ENCODE measurements around the gene TXNRD1. TPM values are rescaled to one million over a fixed set of nuclear protein-coding genes. Genes with fewer than 3 reads are reported as not detected.
A peak's percentile ranks its signal among the peaks of the same experiment; 100 is the strongest.

Gene TXNRD1
- total and polyA plus RNA-seq, 11 donors: 26.6 to 384 (median 90.8) TPM

DNA sequence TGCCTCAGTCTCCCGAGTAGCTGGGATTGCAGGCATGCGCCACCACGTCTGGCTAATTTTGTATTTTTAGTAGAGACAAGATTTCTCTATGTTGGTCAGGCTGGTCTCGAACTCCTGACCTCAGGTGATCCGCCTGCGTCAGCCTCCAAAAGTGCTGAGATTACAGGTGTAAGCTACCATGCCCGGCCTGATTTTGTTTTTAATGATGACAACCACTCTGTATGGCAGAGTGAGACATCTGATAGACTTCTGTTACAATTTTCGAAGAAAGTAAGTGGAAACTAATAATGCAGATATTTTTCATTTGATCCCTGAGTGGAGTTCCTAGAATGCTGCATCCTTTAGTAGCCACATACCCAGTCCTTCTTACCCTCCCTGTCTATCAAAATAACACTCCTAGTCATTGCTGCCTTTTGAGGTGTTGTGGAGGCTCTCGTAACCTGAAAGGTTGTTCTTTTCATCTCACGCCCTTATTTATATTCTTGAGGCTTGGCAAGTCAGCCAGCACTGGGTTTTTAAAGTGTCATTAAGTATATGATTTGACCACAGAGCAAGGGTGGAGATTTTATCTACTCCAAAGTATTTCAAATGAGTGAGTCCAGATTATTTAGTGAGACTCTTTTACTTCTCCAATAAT is 82.0 kb downstream of the TXNRD1 start:
- DNase-seq (no peak), ATAC-seq (no peak)
- no peaks in the 10 kb centered on the region for H3K9me3 ChIP-seq
- H3K27ac ChIP-seq: no peak overlapping the region
- H3K36me3 ChIP-seq: peaks cover 0 to 69% (median 48%) of the 10 kb centered on the region in 9 donors
- no peaks in the 10 kb centered on the region for H3K27me3 ChIP-seq
- TF ChIP-seq POLR2A (IDR thresholded peaks at IDR 0.05) (no peak), CTCF (IDR thresholded peaks at IDR 0.05) (no peak)
- H3K4me3 ChIP-seq: no peak overlapping the region
- intact Hi-C loops (cut with DNase I): loop anchor here in 1 of 10 donors (5.0 kb wide), 1 partner anchor 80 kb away; the partner anchor contains the start of gene TXNRD1
- 92 to 96% (median 93%) methylated on average over 10 of the region's 10 CpGs for WGBS, 4 donors
- H3K4me1 ChIP-seq: peaks cover 0 to 88% (median 23%) of the 10 kb centered on the region in 12 donors

- no peaks in the 10 kb centered on the region for H3K27me3 ChIP-seq
- no peaks in the 10 kb centered on the region for H3K9me3 ChIP-seq
- H3K27ac ChIP-seq: peak overlapping the region in 2 of 12 donors; percentile 34 to 53
- intact Hi-C loops (cut with DNase I): loop anchor here in 6 of 10 donors (5.0 kb wide), 1 partner anchor 83 kb away; the partner anchor contains the start of gene TXNRD1 (in 6 of the 6)
- H3K4me1 ChIP-seq: peaks cover 0 to 88% (median 35%) of the 10 kb centered on the region in 12 donors
- ATAC-seq: no peak
- H3K36me3 ChIP-seq: peaks cover 0 to 49% (median 29%) of the 10 kb centered on the region in 9 donors
- no peak overlapping the region for H3K4me3 ChIP-seq
- 70 to 75% (median 74%) methylated on average over 6 of the region's 6 CpGs for WGBS, 4 donors
- no peak for DNase-seq
- no peak for TF ChIP-seq POLR2A (IDR thresholded peaks at IDR 0.05)
- no peak for TF ChIP-seq CTCF (IDR thresholded peaks at IDR 0.05)
Measured at GRCh38 chr12:104299842-104300481, 84.4 kb downstream of the TXNRD1 start.

- TF ChIP-seq POLR2A (IDR thresholded peaks at IDR 0.05): no peak
- TF ChIP-seq CTCF (IDR thresholded peaks at IDR 0.05): no peak
- peak; percentile 91 to 96 (median 93) for DNase-seq
- ATAC-seq: peak; percentile 93 to 100 (median 100)
- H3K27ac ChIP-seq: peak within 1 kb of the TSS; percentile 37 to 82 (median 64)
- peak within 1 kb of the TSS; percentile 12 to 75 (median 55) for H3K4me3 ChIP-seq
- intact Hi-C loops (cut with DNase I): loop anchor here in 5 of 10 donors (2.0 to 5.0 kb wide), 2 partner anchors 15 to 86 kb away; partner anchors contain the start of gene TXNRD1 (in 5 of the 5)
- H3K4me1 ChIP-seq: peaks cover 0 to 79% (median 40%) of the 10 kb centered on the region in 12 donors
- no peaks in the 10 kb centered on the region for H3K27me3 ChIP-seq
- H3K9me3 ChIP-seq: no peaks in the 10 kb centered on the region
- H3K36me3 ChIP-seq: peaks cover 0 to 23% (median 7%) of the 10 kb centered on the region in 9 donors
- WGBS, 4 donors: 5 to 8% (median 7%) methylated on average over 37 to 63 of the region's 63 CpGs
Measured at GRCh38 chr12:104303538-104304151, 88.1 kb downstream of the TXNRD1 start, which contains the start of gene EID3. Gene EID3, plus strand, starts transcription at chr12:104303739. Its CDS starts 196 bp downstream, at chr12:104303935.
